NCI-H2081 treated with DMSO at 0.1 percent for 48 hours (cell line): ENCODE measurements around the gene CORIN.

Source experiments
- DNase-seq: peaks from one replicate; lab custom pipeline; 2025; lab: John Stamatoyannopoulos, UW

CORIN gene

GRCh38 chr4:47837908-47838294 lies at the start of gene CORIN:
TSS of gene CORIN (minus strand) at chr4:47838067. CDS start at chr4:47837949, 118 bp downstream.
- no peak for DNase-seq

- no peak for DNase-seq
These were observed 44.4 kb upstream of the CORIN start for GRCh38 chr4:47882228-47882627.

GRCh38 chr4:47879458-47879857 lies 41.6 kb upstream of the CORIN start:
- DNase-seq, result no peak

- no peak for DNase-seq
These were observed 39.1 kb upstream of the CORIN start for GRCh38 chr4:47876784-47877546.

- no peak for DNase-seq
These were observed 38.4 kb upstream of the CORIN start for GRCh38 chr4:47876310-47876709.

- DNase-seq, result no peak
These were observed 36.1 kb upstream of the CORIN start for GRCh38 chr4:47873877-47874541.

GRCh38 chr4:47863486-47863885 lies 25.6 kb upstream of the CORIN start:
- DNase-seq, result no peak

GRCh38 chr4:47862297-47862696 lies 24.4 kb upstream of the CORIN start:
- DNase-seq, result no peak

GRCh38 chr4:47860305-47860704 lies 22.4 kb upstream of the CORIN start:
- DNase-seq, result no peak

GRCh38 chr4:47858006-47858405 lies 20.1 kb upstream of the CORIN start:
- no peak for DNase-seq

- DNase-seq, result no peak
These were observed 18.8 kb upstream of the CORIN start for GRCh38 chr4:47856713-47857112.

GRCh38 chr4:47855350-47855749 lies 17.5 kb upstream of the CORIN start:
- DNase-seq, result no peak

- no peak for DNase-seq
These were observed 14.3 kb upstream of the CORIN start for GRCh38 chr4:47852136-47852535.

GRCh38 chr4:47849466-47849865 lies 11.6 kb upstream of the CORIN start:
- DNase-seq, result no peak

GRCh38 chr4:47848041-47848440 lies 10.2 kb upstream of the CORIN start:
- no peak for DNase-seq

- DNase-seq, result no peak
These were observed 5.1 kb upstream of the CORIN start for GRCh38 chr4:47842985-47843384.

- DNase-seq, result no peak
These were observed 2.4 kb upstream of the CORIN start for GRCh38 chr4:47840291-47840690.

GRCh38 chr4:47839259-47839658 lies 1.4 kb upstream of the CORIN start:
- DNase-seq, result no peak

- DNase-seq, result no peak
These were observed 578 bp upstream of the CORIN start for GRCh38 chr4:47838445-47838844.

- DNase-seq, result no peak
These were observed 566 bp downstream of the CORIN start for GRCh38 chr4:47837094-47837907.

GRCh38 chr4:47836641-47837093 lies 1.2 kb downstream of the CORIN start:
- peak; percentile 66 for DNase-seq

- no peak for DNase-seq
These were observed 2.4 kb downstream of the CORIN start for GRCh38 chr4:47835494-47835893.
